NCI-H128 (cell line): Measurements from ENCODE around the gene ERN1.
A peak's percentile ranks its signal among the peaks of the same experiment; 100 is the strongest.

Experiments
- DNase-seq: peaks from one replicate; lab custom pipeline; 2025; ENCODE audit not compliant: unreplicated experiment; lab: John Stamatoyannopoulos, UW

Gene ERN1

DNA sequence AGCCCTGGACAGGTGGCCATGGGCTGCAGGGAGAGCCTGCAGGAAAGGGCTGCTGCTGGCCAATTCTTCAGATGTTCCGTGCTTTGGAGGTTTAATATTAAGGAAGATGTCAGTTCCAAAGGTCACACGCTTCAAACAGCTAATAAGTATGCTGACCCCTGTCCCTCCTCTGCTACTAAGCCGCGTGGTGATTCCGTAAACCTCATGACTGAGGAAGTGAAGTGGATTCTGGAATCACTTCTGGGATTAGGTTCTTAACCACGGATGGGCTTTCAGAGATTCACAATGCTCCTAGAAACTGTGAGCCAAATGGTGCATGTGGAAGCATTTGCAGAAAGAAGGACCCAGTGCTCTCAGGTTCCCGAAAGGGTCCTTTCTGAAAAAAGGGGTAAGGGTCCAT is 28.5 kb upstream of the ERN1 start:
- DNase-seq = no peak

DNA sequence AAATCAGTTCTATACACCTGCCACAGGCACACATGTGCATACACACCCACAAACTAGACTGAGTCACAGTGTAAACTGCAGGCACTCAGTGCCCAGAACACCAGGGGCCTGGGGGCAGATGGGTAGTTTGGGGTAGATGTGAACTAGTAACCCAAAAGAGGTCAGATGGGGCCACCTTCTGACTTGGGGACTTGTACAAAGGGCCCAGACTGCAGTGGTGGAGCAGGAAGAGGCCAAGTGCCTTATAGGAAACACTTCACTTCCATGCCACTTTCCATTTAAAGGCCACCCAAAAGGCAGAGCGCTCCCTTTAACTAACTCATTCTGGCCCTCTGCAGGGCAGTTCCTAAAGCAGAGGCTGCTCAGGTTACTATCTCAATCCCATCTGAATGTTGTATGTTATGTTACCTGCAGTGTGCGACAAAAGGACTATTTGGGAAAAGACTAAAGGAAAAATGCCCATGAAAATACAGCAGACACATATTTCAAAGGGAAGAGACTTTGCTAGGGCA is 27.8 kb upstream of the ERN1 start:
- DNase-seq = no peak

DNA sequence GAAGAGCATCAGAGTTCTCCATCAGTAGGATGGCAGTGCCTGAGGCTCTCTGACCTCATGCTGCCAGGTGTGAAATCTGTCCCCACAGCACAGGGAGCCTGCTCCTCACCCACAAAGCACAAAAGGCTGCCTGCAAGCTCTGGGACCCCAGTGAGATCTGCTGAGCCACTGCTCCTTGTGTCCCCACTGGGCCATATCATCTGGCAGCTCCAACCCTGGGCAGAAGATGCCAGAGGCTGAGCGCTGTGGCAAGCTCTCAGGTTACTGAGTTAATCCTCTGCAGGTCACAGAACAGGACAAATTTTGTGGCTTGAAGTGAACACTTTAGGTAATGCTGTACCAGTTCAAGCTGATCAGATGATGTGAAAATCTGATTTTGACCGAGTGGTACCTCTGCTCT is 26.7 kb upstream of the ERN1 start:
- DNase-seq = no peak

GRCh38 chr17:64155751-64156544 is 26.0 kb upstream of the ERN1 start:
- DNase-seq = no peak

GRCh38 chr17:64155129-64155528 is 25.2 kb upstream of the ERN1 start:
- DNase-seq = no peak

DNA sequence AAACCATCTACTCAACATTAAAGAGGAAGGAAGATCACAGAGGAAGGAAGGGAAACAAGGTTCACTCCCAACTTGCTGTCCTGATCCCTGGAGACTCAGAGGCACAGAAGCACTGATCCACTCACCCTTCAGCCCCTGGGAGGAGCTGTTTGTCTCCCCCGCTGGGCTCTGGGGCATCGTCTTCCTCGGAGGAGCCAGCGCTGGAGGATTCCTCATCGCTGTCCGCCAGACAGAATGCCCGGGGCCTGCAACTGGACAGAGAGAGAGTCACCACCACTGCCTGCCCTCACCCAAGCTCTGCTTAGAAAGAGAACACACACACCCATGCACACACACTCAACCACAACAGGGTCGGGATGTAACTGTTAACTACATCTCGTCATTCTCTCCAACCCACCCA is 24.8 kb upstream of the ERN1 start:
- no peak for DNase-seq

GRCh38 chr17:64154313-64154695 is 24.4 kb upstream of the ERN1 start:
- DNase-seq = no peak

DNA sequence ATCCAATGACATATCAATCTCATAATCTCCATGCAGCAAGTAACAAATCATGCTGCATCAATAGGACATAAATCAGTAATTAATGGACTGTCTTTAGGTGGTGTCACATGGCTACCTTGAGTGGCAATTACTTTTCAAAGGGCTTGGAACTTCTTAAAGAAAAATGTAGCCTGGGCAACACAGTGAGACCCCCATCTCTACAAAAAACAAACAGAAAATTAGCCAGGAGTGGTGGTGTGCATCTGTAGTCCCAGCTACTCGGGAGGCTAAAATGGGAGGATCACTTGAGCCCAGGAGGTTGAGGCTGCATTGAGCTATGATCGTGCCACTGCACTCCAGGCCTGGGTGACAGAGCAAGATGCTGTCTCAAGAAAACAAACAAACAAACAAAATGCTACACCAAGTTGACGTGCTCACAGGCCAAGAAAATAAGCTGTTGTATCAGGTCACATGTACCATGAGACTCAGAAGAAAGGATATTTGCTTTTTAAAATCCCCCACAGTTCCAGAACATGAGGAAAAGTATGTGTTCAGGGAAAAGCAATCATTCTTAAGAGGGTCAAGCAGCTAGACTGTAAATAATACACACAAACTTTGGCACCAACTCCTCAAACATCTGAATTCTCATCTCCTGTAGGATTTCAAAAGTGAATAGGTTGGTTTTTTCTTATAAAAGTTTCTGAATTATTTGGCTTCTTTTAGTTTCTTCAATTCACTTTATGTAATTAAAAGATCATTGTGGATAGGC is 23.8 kb upstream of the ERN1 start:
- no peak for DNase-seq

- no peak for DNase-seq
Measured at GRCh38 chr17:64152428-64153125, 22.6 kb upstream of the ERN1 start.

- no peak for DNase-seq
Measured at GRCh38 chr17:64151016-64151368, 21.0 kb upstream of the ERN1 start.

DNA sequence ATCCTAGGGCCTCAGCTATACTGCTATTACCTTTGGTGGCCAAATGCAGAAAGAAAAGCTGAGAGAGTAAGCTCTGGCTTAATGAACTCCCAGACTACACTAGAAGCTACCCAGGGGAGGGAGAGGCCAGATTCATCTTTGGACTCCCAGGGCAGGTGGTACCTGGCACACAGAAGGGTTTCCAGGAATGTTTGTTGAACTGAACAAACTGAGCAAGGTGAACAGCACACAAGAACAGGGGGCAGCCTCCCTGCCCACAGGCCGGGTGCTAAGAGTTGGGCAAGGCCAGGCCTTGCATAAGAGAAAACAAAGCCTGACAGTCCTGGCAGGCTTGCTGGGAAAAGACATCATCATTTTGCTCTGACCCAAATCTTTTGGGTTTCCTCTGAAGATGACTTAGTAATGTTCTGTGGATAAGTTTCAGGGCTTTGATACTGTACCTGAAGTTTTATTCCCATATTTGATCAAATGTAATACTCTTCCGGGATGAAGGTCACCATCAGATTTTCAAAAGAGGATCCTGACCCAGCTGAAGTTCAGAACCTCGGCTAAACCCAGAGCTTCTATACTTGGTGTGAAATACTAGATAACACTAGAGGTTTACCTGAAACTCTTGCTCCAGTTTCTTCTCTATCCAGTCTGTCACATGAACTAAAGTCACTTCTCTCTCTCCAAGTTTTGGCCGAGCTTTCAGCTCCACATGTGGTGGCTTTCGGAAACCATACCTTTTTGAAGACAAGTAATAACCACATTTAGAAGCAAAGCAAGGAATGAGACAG is 20.5 kb upstream of the ERN1 start:
- no peak for DNase-seq

- no peak for DNase-seq
Measured at GRCh38 chr17:64149196-64149595, 19.3 kb upstream of the ERN1 start.

GRCh38 chr17:64148699-64149098 is 18.8 kb upstream of the ERN1 start:
- no peak for DNase-seq

- DNase-seq = no peak
Measured at GRCh38 chr17:64148017-64148631, 18.2 kb upstream of the ERN1 start.

- DNase-seq = no peak
Measured at GRCh38 chr17:64147110-64148016, 17.4 kb upstream of the ERN1 start.

DNA sequence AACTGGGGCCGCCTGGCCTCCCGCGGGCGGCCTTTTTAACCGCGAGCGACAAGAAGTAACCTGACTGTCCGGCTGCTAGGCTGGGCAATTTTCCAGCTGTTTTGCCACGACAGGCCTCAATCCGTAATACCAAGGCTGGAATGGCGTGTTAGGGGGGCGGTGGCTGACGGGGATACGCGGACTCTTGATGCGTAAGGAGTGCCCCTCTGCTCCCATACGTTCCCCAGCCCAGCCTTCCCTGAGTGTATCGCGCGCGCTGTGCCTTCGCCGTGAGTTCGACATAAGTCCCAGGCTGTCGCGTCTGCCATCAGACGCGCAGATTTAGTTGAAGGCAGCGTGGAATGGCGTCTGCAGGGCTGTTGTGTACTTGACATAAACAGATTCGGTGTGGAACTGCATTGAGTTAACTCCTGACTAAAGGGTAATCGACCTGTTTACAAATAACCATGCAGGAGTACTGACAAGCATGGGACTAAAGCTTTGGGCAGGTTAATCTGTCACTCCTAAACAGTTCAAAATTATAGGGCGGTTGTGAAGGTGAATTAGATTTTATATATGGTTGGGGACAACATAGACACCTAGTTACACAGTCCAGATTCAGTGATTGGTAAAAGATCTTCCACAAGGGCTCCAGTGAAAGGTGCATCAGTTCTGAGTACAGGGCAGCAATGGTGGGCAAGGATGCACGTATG is 16.6 kb upstream of the ERN1 start:
- DNase-seq = no peak

- peak; percentile 92 for DNase-seq
Measured at GRCh38 chr17:64145751-64146417, 15.9 kb upstream of the ERN1 start.

GRCh38 chr17:64145375-64145750 is 15.4 kb upstream of the ERN1 start:
- DNase-seq = no peak

DNA sequence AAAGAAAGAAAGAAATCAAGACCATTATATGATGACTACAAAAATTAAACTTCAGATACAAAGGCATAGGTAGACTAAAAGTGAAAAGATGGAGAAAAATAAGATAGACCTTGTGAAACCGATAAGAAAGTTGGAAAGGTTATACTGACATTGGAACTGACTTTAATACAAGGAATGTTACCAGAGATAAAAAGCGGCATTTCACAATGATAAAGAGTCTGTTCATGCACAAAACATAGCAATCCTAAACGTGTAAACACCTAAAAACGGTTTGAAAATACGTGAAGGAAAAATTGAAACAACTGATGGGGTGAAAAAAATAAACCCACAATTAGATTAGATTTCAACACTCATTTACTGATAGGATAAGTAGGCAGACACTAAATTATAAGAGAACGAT is 9.6 kb upstream of the ERN1 start:
- no peak for DNase-seq
